Midbrain (tissue), 1 donor: ENCODE data around the gene PTGR2.
"Not testable (repeated sequence)": the region's sequence is repeated elsewhere in the genome, so short reads cannot be mapped to it uniquely, and the experiment has no call there.

Source experiments
- DNase-seq: peaks from one replicate; lab custom pipeline; 2025; lab: John Stamatoyannopoulos, UW

PTGR2 gene

GRCh38 chr14:73887318-73887616, 35.6 kb downstream of the PTGR2 start:
- no peak for DNase-seq

GRCh38 chr14:73887694-73888459, 36.2 kb downstream of the PTGR2 start:
- no peak for DNase-seq

- no peak for DNase-seq
Measured at GRCh38 chr14:73888460-73888725, 36.8 kb downstream of the PTGR2 start.

GRCh38 chr14:73888971-73889370, 37.3 kb downstream of the PTGR2 start:
- no peak for DNase-seq

GRCh38 chr14:73889376-73889775, 37.7 kb downstream of the PTGR2 start:
- DNase-seq, result no peak

GRCh38 chr14:73894180-73894687, 42.6 kb downstream of the PTGR2 start:
- DNase-seq, result not testable (repeated sequence)

- peak; percentile 10 for DNase-seq
Measured at GRCh38 chr14:73895939-73896338, 44.3 kb downstream of the PTGR2 start.

GRCh38 chr14:73896521-73896920, 44.9 kb downstream of the PTGR2 start:
- no peak for DNase-seq

GRCh38 chr14:73903028-73903427, 51.4 kb downstream of the PTGR2 start:
- DNase-seq, result no peak

- DNase-seq, result no peak
Measured at GRCh38 chr14:73909681-73910080, 58.0 kb downstream of the PTGR2 start.

GRCh38 chr14:73913256-73913655, 61.6 kb downstream of the PTGR2 start:
- DNase-seq, result no peak

GRCh38 chr14:73916324-73916723, 64.7 kb downstream of the PTGR2 start:
- DNase-seq, result no peak

GRCh38 chr14:73919457-73919856, 67.8 kb downstream of the PTGR2 start:
- DNase-seq, result not testable (repeated sequence)

GRCh38 chr14:73924337-73924736, 72.7 kb downstream of the PTGR2 start:
- DNase-seq, result no peak
